ENCODE data around the gene SNX18. TPM values are rescaled to one million over a fixed set of nuclear protein-coding genes. Genes with fewer than 3 reads are reported as not detected.

Gene SNX18
- total and polyA plus RNA-seq, 2 of the 8 experiments (the other 6 are each of a cell fraction or from before 2014, with no cell fraction given) = 5.8 to 17.7 TPM

- Histone ChIP-seq H2BK15ac (ENCODE audit: low read length) (no peak overlapping the region), H3K27ac (ENCODE audit: low read depth, low read length) (no peak overlapping the region), H3K4me2 (ENCODE audit: insufficient read depth in 1 of 2, low read depth in 2 of 2, low read length in 2 of 2) (no peak overlapping the region), H3K79me2 (ENCODE audit: control insufficient read depth in 1 of 2, insufficient read depth in 2 of 2, low read length in 2 of 2) (no peaks in the 10 kb centered on the region), H2AFZ (ENCODE audit: low read length) (no peak overlapping the region), H2AK5ac (ENCODE audit: low read depth, low read length) (no peak overlapping the region), H3K9me3 (ENCODE audit: insufficient read depth in 2 of 2, low read depth in 1 of 2, low read length in 1 of 2) (no peaks in the 10 kb centered on the region), H2BK120ac (replicated peaks; ENCODE audit: low read depth, low read length) (no peak overlapping the region), H3K79me1 (ENCODE audit: low read depth, low read length) (no peaks in the 10 kb centered on the region), H4K20me1 (replicated peaks in 1 of 2; ENCODE audit: control insufficient read depth in 1 of 2, insufficient read depth in 2 of 2, low read length in 2 of 2) (no peaks in the 10 kb centered on the region), H3K23ac (ENCODE audit: insufficient read length) (no peak overlapping the region), H3K14ac (ENCODE audit: insufficient read length) (no peak overlapping the region), H4K5ac (ENCODE audit: insufficient read length, low read depth, low read length) (no peak overlapping the region), H3K27me3 (replicated peaks in 1 of 4; ENCODE audit: control insufficient read depth in 3 of 4, extremely low read depth in 1 of 4, insufficient read depth in 3 of 4, low read length in 3 of 4) (no peaks in the 10 kb centered on the region), H3K56ac (replicated peaks; ENCODE audit: insufficient read length, low read depth, low read length) (no peak overlapping the region), H3K4ac (replicated peaks; ENCODE audit: insufficient read length, low read depth, low read length) (no peak overlapping the region), H3K4me3 (ENCODE audit: extremely low read depth in 1 of 4, insufficient read depth in 2 of 4, low read depth in 3 of 4, low read length in 4 of 4) (no peak overlapping the region), H2BK12ac (ENCODE audit: low read depth, low read length) (no peak overlapping the region), H3K36me3 (ENCODE audit: control insufficient read depth in 2 of 4, insufficient read depth in 4 of 4, low read length in 3 of 4) (no peaks in the 10 kb centered on the region), H2BK20ac (ENCODE audit: low read length) (no peak overlapping the region), H4K8ac (ENCODE audit: extremely low read depth, insufficient read depth, low read length) (no peak overlapping the region), H3K9ac (replicated peaks in 1 of 4; ENCODE audit: extremely low read depth in 1 of 4, low read depth in 3 of 4, low read length in 3 of 4) (no peak overlapping the region), H3K23me2 (ENCODE audit: low read depth, low read length) (no peaks in the 10 kb centered on the region), H2BK5ac (ENCODE audit: low read depth, low read length) (no peak overlapping the region), H4K91ac (replicated peaks; ENCODE audit: insufficient read length, low read length) (no peak overlapping the region), H3K4me1 (replicated peaks in 1 of 4; ENCODE audit: control insufficient read depth in 3 of 4, insufficient read depth in 4 of 4, low read length in 3 of 4) (no peaks in the 10 kb centered on the region; a peak in 1 of 7 replicates), H3K18ac (ENCODE audit: extremely low read depth, low read length) (no peak overlapping the region)
- ChIA-PET CTCF (ENCODE audit: partially characterized antibody) (interaction anchor here (0.6 to 1.4 kb wide), 3 partner anchors 67 to 212 kb away, joined by 3 to 4 read pairs (median 3); no protein-coding TSS in a partner anchor), POLR2A (ENCODE audit: partially characterized antibody) (no interaction called here)
- FAIRE-seq = no peak
- no peak for TF ChIP-seq SP1 (IDR thresholded peaks at IDR 0.05; ENCODE audit: low read depth, low read length)
- 79% methylated on average over 3 of the region's 3 CpGs; no CpG with 5 or more reads in 1 of the 2 experiments for WGBS, 2 experiments (ENCODE audit: extremely low coverage in 1 of 2, insufficient coverage in 1 of 2, insufficient read length in 1 of 2, insufficient replicate concordance in 2 of 2, low coverage in 1 of 2, low lambda C conversion rate in 2 of 2, missing lambda C conversion rate in 1 of 2)
- DNase-seq (ENCODE audit: low read depth in 1 of 2, low spot score in 2 of 2) = no peak
Measured at GRCh38 chr5:54556141-54556540, 38.6 kb downstream of the SNX18 start.

Measured in H1 (cell line).